ENCODE measurements around the gene STOM.

The STOM gene

GRCh38 chr9:121324755-121325154, 45.3 kb downstream of the STOM start:
- DNase-seq (ENCODE audit: insufficient read length, low spot score): no peak
- no peak for FAIRE-seq
- TF ChIP-seq POLR2A (IDR thresholded peaks at IDR 0.05; ENCODE audit: low read depth, low read length): no peak
- no peak for TF ChIP-seq PAX5 (IDR thresholded peaks at IDR 0.05; ENCODE audit: insufficient read depth, low read length, severe bottlenecking)
- TF ChIP-seq SPI1 (IDR thresholded peaks at IDR 0.05; ENCODE audit: low read depth, low read length): no peak
- TF ChIP-seq POLR2AphosphoS5 (IDR thresholded peaks at IDR 0.05; ENCODE audit: low read depth, low read length): no peak
- no peak for TF ChIP-seq TAF1 (IDR thresholded peaks at IDR 0.05; ENCODE audit: low read depth, low read length)
- no peak for TF ChIP-seq POU2F2 (IDR thresholded peaks at IDR 0.05; ENCODE audit: low read depth, low read length)

DNA sequence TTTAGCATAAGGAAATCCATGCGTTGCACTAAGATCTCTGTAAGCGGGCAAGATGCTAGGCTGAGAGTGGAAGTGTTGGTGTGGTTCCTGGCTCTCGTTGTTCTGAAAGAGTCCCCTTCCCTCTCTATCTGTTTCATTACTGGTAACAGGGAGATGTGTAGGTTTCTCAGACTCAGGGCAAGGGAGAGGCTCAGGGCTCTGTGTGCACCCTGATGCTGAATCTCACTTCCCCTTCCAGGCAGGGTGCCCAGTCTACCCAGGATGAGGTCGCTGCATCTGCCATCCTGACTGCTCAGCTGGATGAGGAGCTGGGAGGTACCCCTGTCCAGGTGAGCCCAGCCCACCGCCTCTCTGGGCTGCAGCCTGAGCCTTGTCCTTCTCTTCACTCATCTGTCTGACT, 45.7 kb downstream of the STOM start:
- DNase-seq (ENCODE audit: insufficient read length, low spot score) (no peak), FAIRE-seq (no peak)
- TF ChIP-seq POU2F2 (IDR thresholded peaks at IDR 0.05; ENCODE audit: low read depth, low read length) (no peak), SPI1 (IDR thresholded peaks at IDR 0.05; ENCODE audit: low read depth, low read length) (peak; percentile 78), PAX5 (IDR thresholded peaks at IDR 0.05; ENCODE audit: insufficient read depth, low read length, severe bottlenecking) (no peak)

- DNase-seq (ENCODE audit: insufficient read length, low spot score): no peak
- TF ChIP-seq TAF1 (IDR thresholded peaks at IDR 0.05; ENCODE audit: low read depth, low read length): no peak
Observed at GRCh38 chr9:121323449-121324151, 46.5 kb downstream of the STOM start.

GRCh38 chr9:121322737-121323448, 47.2 kb downstream of the STOM start:
- DNase-seq (ENCODE audit: insufficient read length, low spot score) (no peak), FAIRE-seq (no peak)
- TF ChIP-seq POU2F2 (IDR thresholded peaks at IDR 0.05; ENCODE audit: low read depth, low read length): no peak
- no peak for TF ChIP-seq POLR2AphosphoS5 (IDR thresholded peaks at IDR 0.05; ENCODE audit: low read depth, low read length)
- no peak for TF ChIP-seq PAX5 (IDR thresholded peaks at IDR 0.05; ENCODE audit: insufficient read depth, low read length, severe bottlenecking)
- TF ChIP-seq SPI1 (IDR thresholded peaks at IDR 0.05; ENCODE audit: low read depth, low read length): no peak
- no peak for TF ChIP-seq POLR2A (IDR thresholded peaks at IDR 0.05; ENCODE audit: low read depth, low read length)
- no peak for TF ChIP-seq TAF1 (IDR thresholded peaks at IDR 0.05; ENCODE audit: low read depth, low read length)

More at GRCh38 chr9:121323449-121324151, 46.5 kb downstream of the STOM start:
- FAIRE-seq: no peak

DNA sequence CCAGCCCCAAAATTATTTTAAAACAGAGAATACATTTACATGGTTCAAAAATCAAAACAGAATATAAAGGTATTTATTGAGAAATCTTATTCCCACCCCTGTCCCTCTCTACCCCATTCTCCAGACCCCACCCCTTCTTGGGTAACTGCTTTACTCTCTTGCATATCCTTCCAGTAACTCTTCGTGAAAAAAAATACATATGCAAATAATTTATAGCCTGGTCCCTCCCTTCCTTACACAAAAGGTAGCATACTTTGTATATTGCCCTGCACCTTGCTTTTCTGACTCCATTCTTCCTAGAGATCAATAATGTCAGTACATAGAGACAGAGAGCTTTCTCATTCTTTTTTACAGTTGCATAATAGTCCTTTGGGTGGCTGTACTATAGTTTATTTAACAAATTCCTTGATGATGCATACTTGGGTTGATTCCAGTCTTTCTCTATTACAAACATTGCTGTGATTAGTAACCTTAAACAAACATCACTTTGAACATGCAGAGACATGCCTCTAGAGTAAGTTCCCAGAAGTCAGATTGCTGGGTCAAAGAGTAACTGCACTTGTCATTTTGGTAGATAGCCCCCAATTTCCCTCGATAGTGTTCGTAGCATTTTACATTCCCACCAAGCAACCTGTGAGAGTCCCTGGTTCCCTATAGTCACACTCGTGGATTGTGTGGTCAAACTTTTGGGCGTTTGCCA, 47.9 kb downstream of the STOM start:
- FAIRE-seq: no peak
- no peak for TF ChIP-seq SPI1 (IDR thresholded peaks at IDR 0.05; ENCODE audit: low read depth, low read length)
- no peak for TF ChIP-seq POLR2A (IDR thresholded peaks at IDR 0.05; ENCODE audit: low read depth, low read length)
- TF ChIP-seq PAX5 (IDR thresholded peaks at IDR 0.05; ENCODE audit: insufficient read depth, low read length, severe bottlenecking): no peak
- no peak for TF ChIP-seq POU2F2 (IDR thresholded peaks at IDR 0.05; ENCODE audit: low read depth, low read length)
- no peak for TF ChIP-seq POLR2AphosphoS5 (IDR thresholded peaks at IDR 0.05; ENCODE audit: low read depth, low read length)
- no peak for TF ChIP-seq TAF1 (IDR thresholded peaks at IDR 0.05; ENCODE audit: low read depth, low read length)
- no peak for DNase-seq (ENCODE audit: insufficient read length, low spot score)

DNA sequence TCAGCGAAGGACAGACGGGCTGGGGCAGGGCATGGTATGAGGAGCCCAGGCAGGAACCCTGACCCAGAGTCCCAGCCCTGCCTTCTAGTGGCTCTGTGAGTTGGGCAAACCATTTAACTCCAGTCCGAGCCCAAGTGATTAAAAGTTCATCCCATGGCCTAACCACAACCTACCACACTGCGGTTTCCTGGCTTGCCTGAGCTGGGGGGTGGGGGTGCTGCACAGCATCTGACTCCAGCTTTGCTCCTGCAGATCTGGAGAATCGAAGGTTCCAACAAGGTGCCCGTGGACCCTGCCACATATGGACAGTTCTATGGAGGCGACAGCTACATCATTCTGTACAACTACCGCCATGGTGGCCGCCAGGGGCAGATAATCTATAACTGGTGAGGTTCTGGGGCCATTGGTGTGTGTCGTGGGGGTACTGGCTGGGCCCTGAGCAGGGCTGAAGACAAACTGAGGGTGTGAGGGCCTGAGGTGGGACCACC, 49.0 kb downstream of the STOM start:
- DNase-seq (ENCODE audit: insufficient read length, low spot score) (no peak), FAIRE-seq (peak; percentile 69)
- TF ChIP-seq POLR2AphosphoS5 (IDR thresholded peaks at IDR 0.05; ENCODE audit: low read depth, low read length): no peak
- TF ChIP-seq POU2F2 (IDR thresholded peaks at IDR 0.05; ENCODE audit: low read depth, low read length): no peak
- TF ChIP-seq PAX5 (IDR thresholded peaks at IDR 0.05; ENCODE audit: insufficient read depth, low read length, severe bottlenecking): no peak
- no peak for TF ChIP-seq POLR2A (IDR thresholded peaks at IDR 0.05; ENCODE audit: low read depth, low read length)
- no peak for TF ChIP-seq TAF1 (IDR thresholded peaks at IDR 0.05; ENCODE audit: low read depth, low read length)
- TF ChIP-seq SPI1 (IDR thresholded peaks at IDR 0.05; ENCODE audit: low read depth, low read length): no peak

GRCh38 chr9:121319383-121319780, 50.7 kb downstream of the STOM start:
- no peak for DNase-seq (ENCODE audit: insufficient read length, low spot score)
- no peak for TF ChIP-seq TAF1 (IDR thresholded peaks at IDR 0.05; ENCODE audit: low read depth, low read length)
- no peak for FAIRE-seq

GRCh38 chr9:121318631-121319382, 51.2 kb downstream of the STOM start:
- no peak for TF ChIP-seq PAX5 (IDR thresholded peaks at IDR 0.05; ENCODE audit: insufficient read depth, low read length, severe bottlenecking)
- TF ChIP-seq POLR2A (IDR thresholded peaks at IDR 0.05; ENCODE audit: low read depth, low read length): no peak
- TF ChIP-seq POU2F2 (IDR thresholded peaks at IDR 0.05; ENCODE audit: low read depth, low read length): no peak
- TF ChIP-seq SPI1 (IDR thresholded peaks at IDR 0.05; ENCODE audit: low read depth, low read length): no peak
- no peak for TF ChIP-seq TAF1 (IDR thresholded peaks at IDR 0.05; ENCODE audit: low read depth, low read length)
- no peak for TF ChIP-seq POLR2AphosphoS5 (IDR thresholded peaks at IDR 0.05; ENCODE audit: low read depth, low read length)
- no peak for DNase-seq (ENCODE audit: insufficient read length, low spot score)
- no peak for FAIRE-seq

Data from GM12891 (cell line).